NCI-H1092 treated with DMSO at 0.1 percent for 48 hours (cell line): ENCODE measurements around the gene SMIM12.

ENCODE experiments used
- DNase-seq: peaks from one replicate; lab custom pipeline; 2025; lab: John Stamatoyannopoulos, UW

Gene SMIM12

DNA sequence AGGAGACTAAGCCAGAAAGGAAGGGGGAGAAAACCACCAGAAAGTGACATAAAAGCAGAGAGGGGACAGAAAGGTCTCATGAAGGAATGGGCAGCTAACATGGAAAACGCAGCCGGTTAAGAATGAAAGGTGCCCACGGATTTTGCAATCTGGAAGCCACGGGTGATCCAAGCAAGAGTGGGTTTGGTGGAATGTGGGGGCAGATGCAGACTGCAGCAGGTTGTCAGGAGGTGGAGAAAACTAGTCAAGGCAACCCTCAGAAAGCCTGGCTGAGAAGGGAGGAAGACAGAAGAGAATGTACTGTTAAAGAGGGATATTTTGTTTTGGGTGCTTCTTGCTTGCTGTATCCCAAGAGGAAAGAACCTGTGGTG lies 12.6 kb upstream of the SMIM12 start:
- no peak for DNase-seq

DNA sequence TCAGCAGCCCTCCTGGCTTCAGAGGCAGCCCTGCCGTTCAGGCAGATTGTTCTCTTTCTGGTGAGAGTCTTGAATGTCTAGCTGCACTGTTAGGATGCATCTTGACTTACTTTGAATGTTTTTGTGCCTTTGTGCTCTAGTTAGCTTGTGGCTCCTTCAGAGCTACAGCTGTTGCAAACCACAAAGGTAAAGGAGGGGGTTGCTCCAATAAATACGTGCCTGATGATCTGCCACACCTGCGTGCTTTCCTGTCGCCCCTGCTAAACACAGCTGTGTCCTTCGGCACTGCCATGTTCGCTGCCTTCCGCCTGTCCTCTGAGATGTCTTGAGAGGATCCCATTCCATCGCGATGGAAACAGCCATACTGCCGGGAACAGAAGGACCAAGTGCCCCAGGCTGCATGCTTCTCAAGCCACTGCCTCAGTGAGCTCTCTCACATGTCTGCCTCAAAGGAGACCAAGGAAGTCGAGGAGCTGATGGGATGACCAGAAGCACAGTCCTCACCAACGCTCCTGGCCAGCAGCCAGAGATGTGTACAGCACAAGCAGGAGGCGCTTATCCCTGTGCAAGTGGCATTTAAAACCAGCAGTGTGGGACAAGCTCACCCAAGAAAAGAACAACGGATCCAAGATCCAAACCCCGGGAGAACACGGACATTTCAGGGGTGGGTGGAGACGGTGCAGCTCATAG lies 12.0 kb upstream of the SMIM12 start:
- DNase-seq: no peak

DNA sequence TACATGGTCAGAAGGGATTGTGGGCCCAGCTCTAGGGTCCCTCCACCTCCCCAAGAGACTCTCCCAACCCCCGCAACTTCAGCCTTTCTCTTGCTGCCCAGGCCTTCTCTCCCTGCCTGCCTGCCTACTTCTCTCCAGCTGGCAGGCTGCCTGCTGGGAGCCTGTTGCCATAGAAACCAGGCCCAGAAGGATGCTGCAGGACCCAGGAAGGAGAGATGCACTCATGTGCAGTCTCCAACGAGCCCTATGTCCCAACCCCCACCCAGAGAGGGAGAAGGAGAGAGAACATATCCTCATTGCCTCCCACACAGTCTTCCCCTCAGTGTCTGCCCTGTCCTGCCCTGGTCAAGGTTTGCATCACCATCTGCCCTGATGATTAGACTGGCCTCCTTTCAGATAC lies 10.8 kb upstream of the SMIM12 start:
- no peak for DNase-seq

DNA sequence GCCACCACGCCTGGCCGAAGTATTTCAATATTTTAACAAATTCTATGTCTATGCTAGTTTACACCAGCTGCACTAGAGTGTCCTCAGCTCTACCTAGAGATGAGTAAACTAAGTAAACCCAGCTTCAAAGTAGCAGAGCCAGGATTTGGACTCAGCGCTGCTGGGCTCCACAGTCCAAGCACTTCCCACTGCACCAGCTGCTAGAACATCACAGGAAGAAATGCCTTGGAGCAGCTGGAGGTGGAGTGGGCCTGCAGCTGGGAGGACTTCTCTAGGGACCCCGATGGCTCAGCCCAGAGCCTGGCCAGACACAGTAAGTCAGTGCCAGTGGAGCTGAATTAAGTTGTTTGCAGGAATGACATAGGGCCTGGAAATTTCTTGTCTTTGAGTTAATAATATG lies 10.2 kb upstream of the SMIM12 start:
- DNase-seq: no peak

DNA sequence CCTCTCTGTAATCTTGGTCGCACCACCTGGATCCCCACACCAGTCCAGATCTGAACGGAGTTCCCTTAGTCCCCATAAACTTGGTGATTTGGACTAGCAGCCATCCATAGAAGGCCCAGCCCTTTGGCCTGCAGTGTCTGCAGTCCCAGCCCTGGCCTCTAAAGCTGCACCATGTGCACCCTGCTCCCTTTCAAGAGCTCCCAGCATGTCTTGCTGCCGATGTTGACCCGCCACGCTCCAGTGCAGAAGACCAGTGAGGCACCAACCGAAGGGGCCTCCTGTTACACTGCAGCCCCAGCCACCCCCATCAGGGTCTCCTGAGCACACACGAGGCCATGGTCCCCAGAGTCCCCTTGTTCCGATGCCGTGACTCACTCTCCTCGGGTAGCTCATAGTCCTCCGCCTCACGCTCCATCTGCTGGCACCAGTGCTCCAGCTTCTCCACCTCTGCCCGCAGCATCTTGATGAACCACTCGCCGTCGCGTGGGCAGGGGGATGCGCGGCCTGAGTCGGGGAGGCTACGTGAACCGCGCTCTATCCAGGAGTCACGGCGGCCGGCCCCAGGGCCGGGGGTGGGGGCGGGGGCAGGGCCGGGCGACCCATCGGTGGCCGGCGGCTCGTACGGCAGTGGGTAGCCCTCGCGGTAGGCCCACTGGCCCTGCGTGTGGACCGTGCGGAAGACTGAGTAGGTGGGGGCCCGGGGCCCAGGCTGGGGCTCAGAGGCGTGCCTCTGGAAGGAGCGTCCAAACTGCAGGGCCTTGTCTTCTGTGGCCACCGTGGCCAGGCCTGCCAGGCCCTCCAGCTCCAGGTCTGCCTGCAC lies 8.9 kb upstream of the SMIM12 start:
- no peak for DNase-seq

DNA sequence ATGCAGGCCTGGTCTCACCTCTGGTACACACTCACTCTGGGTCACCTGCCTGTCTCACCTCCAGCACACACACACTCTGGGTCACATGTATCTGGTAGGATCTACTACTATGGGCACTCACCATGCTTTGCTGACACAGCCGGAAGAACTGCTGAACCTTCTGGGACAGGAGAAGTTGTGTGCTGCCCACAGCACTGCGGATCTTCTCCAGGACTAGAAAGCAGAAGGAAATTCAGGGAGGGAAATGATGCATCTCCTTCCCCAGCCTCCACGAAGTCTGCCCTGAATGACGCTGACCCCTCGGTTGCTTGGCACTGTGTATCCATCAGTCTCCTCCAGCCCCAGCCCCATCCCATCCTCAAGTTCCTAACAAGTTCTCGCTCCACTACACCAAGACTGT lies 7.9 kb upstream of the SMIM12 start:
- no peak for DNase-seq

DNA sequence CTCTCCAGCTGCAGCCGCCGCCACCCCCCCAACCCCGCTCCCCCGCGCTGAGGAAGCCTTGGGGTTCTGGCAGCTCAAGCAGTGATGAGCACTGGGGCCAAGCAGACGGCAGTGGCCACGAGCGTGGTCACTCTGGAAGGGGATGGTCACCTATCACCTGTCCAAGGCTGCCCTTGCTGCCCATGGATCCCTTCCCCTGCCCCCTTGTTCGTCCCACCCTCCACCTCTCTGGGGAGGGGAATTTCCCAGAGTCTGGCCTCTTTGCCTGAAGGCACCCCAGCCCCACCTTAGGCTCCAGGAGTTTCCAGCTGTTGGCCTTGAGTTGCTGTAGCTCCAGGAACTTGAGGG lies 7.2 kb upstream of the SMIM12 start:
- DNase-seq: no peak

DNA sequence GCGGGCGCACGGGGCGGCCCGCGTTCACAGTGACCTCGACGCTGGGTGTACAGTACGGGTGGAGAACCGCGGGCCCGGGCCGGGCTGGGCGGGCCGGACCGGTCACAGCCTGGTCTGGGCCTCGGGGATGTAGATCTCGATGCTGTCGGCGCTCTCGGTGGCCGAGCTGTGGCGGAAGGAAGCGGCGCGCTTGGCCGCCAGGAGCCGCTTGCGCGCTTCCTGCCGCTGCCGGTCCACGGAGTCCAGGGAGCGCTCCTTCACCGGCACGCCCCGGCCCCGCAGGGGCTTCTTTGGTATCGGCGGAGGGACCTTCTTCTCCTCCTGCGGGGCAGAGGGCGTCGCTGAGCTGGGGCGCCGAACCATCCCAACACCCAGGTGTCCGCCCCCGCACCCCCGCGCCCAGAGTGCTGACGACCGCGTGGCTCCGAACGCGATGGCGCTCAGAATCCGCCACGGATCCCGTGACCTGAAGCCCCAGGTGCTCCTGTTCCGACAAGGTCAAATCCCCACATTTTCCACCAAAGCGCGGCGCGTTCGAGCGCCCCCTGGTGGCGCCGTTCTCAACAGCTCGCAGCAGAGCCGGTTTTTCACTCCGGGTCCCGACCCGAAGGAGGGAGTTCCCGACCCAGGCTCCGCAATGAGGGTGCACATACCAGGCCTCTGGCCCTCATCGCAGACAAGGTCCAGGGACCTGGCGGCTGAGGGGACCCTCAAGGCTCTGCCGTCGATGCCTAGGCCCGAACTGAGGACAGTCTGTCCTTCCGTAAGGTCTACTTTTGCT lies 6.6 kb upstream of the SMIM12 start:
- DNase-seq: peak; percentile 70

DNA sequence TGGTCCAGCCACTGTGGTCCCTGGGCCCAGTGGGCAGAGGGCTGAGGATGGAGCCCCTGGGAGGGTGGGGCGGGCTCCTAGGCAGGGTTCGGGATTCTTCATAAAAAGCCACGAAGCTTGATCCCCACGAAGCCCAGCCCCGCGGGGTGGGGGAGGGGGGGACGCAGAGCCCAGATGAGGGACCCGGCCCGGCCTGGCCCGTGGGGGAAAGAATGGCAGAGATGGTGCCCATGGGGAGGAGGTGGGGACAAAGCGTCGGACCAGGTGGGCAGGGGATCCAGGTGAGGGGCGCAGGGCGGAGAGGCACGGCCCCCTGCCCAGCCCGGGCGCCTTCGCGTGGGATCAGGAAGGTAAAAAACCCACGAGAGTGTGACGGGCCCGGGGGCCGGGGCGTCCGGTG lies 6.0 kb upstream of the SMIM12 start:
- no peak for DNase-seq

DNA sequence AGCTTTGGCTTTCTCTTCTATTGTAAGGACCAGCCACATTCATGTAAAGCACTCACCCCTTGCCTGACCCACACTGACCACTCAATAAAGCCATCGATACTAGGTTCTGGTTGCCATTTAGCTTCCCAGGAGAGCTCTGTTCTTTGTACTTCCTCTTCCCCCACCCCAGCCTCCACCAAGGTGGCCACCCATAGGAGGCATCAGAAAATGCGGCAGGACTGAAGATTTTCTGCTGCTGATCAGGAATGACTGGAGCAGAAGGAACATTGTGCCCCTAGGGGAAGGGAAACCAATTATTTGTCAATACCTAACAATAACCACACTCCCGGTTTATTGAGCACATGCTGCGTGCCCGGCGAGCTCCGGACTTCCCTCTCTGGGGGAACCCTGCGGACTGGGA lies 5.2 kb upstream of the SMIM12 start:
- no peak for DNase-seq

DNA sequence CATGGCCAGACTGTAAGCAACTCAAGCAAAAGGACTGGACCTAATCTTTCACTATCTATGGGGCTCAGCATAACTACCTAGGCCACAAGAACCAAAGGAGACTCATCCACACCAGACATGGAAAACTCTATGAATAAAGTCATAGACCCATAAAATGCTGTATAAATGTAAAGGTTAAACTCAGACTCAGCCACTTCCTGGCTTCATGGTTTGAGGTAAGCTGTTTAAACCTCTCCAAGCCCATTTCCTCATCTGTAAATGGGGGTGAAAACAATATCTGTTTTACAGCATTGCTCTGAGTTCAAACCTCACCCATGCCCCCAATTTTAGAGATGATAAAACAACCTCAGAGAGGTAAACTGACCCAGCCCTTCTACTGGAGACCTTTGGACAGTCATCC lies 4.0 kb upstream of the SMIM12 start:
- DNase-seq: no peak

DNA sequence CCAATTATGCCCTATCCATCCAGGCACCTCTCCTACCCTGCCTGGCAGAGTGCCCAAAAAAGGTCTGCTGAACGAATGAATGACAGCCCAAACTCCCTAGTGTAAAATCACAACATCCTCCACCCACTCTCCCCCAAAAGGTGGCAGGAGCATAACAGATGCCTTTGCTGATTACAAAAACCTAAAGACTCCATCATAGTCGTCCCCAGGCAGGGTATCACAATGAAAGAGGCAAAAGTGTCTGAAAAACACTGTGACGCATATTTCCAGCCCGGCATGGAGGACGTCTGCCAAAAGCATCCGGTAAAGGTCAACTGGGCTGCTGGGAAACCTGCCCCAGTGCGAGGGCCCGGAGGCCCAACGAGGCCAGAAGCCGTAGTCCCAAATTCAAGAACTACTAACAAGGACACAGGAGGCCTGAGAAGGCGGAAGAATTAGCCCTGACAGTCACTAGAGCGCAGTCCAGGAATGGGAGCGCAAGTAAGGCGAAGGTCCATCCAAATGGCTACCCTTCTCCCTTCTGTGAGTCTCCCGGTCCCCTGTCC lies 576 bp downstream of the SMIM12 start:
- no peak for DNase-seq

DNA sequence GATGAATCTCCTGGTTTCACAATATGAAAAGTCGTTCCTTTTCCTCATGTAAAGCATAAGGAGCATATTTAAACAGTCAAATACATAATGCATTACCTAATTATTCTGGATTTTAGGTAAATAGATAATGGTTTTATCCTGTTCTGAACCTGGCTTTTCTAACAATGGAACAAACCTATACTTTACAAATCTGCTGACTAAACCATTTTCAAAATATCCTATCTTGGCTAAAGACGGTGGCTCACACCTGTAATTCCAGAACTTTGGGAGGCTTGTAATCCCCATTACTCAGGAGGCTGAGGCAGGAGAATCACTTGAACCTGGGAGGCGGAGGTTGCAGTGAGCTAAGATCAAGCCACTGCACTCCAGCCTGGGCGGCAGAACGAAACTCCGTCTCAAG lies 2.9 kb downstream of the SMIM12 start:
- no peak for DNase-seq

DNA sequence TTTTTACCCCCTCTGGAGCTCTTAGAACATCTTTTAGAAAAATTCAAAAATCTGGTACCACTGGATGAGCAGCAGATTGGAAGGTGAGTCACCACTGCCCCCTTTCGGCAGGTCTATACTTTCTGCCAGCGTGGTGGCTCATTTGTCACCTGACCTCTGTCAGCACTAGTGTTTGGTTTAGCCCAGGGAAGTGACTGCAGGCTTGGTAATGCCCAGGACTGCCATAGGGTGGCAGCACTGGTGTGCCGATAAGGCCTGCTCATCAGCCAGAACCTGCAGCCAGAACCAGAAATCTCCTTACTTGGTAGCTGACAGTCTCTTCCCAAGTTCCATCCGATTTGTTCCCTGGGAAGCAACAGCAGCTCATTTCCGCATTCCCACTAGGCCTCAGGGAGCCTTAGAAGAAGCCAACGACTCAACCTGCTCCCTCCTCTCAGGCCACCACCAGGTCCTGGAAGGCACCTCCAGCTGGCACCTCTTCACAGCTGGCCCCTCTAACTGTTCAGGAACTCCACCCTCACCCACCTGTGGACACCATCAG lies 6.8 kb downstream of the SMIM12 start:
- DNase-seq: peak; percentile 98

DNA sequence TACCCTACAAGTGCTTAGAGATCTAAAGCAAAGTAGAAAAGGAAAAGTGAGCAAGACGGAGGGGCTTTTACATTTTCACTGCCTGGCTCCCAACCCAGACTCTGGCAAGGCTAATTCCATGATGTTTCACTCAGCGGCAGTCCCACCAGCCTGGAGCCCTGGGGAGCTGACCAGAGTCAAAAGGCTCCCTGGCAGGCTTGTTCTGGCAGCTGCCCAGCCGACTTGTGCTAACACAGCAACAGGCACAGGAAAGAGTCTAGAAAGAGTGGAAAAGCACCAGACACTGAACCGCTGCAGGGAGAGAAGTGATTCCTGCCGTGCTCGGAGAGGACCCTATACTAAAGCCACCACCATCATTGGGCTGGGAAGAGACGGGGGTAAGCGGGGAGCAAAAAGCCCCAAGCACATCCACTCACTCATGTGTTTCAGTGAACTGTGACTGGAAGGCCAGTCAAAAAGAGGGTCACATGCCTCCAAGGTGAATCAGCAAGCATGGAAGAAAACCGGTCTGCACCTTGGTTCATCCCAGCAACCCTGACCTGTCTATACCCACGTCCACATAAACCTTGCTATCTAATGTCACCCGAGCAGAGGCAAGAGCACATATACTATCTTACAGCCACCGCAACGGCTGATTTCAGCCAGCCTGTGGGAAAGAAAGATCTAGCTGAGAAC lies 8.0 kb downstream of the SMIM12 start:
- no peak for DNase-seq

DNA sequence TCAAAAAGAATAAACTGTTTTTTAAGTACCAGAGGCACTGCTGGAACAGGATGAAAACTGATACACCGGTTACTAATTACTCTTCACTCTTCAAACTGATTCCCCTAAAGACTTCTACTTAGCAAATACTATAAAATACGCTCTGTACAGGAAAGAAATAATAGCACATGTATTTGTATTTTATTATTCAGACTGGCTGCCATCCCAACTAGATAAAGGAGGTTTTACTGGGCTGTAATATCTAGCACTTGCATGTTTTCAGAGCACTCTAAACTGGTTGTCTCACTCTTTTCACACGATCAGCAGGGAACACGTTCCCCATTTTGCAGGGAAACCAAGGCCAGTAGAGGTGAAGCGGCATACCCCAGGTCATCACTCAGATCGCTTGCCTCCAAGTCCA lies 9.2 kb downstream of the SMIM12 start:
- no peak for DNase-seq

DNA sequence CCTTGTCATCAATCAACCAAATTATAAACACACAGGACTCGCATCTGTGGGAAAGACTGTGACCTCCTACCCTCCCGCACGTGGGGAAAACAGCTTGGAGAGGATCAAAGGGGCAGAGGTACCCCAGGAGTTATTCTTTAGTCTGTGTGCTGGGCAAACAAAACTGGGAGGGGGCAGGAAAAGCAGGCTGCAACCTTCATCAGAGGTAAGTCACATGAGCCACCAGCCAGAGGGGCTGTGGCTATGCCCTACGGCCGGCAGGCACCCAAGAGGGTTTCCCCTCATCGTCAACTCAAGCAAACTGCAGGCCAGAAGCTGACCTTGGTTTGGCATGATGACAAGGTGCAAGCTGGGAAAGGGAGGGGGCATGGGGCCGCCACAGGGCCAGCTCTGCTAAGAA lies 12.5 kb downstream of the SMIM12 start:
- no peak for DNase-seq

DNA sequence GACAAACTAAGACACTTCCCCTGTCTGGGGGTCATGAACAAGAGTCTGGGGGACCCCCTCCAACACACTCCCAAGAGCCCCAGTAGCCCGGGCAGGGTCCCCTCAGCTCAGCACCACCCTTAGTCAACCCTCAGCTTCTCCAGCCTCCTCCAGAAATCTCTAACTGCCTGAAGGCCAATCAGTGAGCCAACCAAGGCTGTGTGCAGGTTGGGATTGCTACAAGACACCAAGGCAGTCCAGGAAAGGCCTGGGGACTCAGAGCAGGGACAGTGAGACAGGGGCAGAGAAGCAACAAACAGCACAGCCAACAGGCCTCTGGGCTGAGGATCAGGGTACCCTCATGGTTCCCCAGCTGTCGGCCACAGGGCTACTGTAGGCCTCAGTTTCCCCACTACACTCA lies 13.3 kb downstream of the SMIM12 start:
- no peak for DNase-seq

DNA sequence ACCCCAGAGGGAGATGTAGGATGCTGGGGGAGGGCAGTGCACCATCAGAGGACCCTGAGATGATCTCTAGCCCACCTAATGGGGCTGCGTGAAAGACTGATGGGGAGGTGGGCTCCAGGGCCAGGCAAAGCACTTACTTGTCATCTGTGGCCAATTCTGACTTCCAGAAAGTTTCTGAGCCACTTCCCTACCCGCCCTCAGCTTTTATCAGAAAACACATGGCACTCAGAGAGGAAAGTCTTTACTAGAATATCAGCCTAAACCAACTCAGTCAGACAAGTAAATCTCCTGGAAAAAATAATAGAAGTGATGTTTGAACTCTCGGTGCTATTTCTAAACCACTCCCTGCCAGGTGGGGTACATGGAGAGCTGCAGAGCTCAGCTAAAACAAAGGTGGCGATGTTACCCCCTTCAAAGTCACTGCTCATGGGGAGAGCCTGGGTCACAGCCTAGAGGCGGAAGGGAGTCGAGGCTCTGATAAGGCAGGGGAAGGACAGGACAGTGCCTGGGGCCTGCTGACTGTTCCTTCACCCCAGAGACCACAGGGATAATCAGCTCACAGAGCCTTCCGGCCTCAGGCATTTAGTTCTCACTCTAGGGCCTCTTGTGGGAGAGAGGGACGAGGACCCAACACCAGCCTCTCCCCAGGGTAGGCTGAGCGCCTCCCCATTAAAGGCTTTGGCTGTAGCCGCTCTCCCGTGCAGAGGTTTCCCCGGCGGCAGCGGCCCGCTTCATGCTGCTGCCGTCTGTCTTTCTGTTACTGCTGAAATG lies 14.2 kb downstream of the SMIM12 start:
- no peak for DNase-seq

DNA sequence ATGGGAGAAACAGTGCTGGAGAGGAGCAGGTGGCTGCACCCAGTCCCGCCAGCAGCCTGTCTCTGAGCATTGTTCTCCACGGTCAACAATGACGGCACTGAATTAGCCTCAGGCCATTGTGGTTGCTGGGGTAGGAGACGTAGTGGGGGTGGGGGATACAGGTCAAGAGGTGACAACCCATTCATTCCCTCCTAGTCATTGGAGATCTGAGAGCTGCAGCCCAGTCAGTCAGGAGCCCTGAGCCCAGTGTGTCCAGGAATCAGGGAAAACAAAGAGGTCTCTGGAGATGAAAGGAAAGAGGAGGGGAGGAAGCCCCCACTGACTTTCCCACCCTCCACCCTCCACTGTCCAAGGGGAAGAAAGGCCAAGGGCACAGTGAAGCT lies 15.3 kb downstream of the SMIM12 start:
- DNase-seq: no peak
